Liver (tissue), 3 donors: ENCODE results near the gene COX4I1.

Source experiments
- EGR1 ChIP-seq, 2 donors: IDR thresholded peaks; 2 replicates each; pipeline ENCODE4 v1.6.1; 2016 to 2018; ENCODE audit warnings: antibody characterized with exemption in 2 of 2, low read depth in 2 of 2
- FOXA1 ChIP-seq: IDR thresholded peaks from 2 replicates; pipeline ENCODE4 v1.6.1; 2016; ENCODE audit warnings: antibody characterized with exemption
- HNF4G ChIP-seq: IDR thresholded peaks from 2 replicates; pipeline ENCODE4 v1.6.1; 2016; ENCODE audit warnings: antibody characterized with exemption
- JUND ChIP-seq, 2 donors: IDR thresholded peaks; 2 replicates each; pipeline ENCODE4 v1.6.1; 2016; ENCODE audit warnings: antibody characterized with exemption in 2 of 2
- RAD21 ChIP-seq, 2 donors: IDR thresholded peaks; 2 replicates each; pipeline ENCODE4 v1.6.1; 2016; ENCODE audit warnings: antibody characterized with exemption in 2 of 2, mild to moderate bottlenecking in 2 of 2
- SP1 ChIP-seq: IDR thresholded peaks from 2 replicates; pipeline ENCODE4 v1.6.1; 2018; ENCODE audit warnings: antibody characterized with exemption, mild to moderate bottlenecking
- TAF1 ChIP-seq: conservative IDR thresholded peaks from 2 replicates; pipeline ENCODE4 v1.6.1; 2016; ENCODE audit warnings: antibody characterized with exemption, mild to moderate bottlenecking
- YY1 ChIP-seq: IDR thresholded peaks from 2 replicates; pipeline ENCODE4 v1.6.1; 2016; ENCODE audit warnings: antibody characterized with exemption, mild to moderate bottlenecking
- TF ChIP-seq, protein P1 (sequence below): fragments of 150-350 bp; IDR thresholded peaks from 2 replicates; pipeline ENCODE4 v1.5.1; 2017; ENCODE audit warnings: improper control_type of control experiment, low read depth, low read length; ENCODE audit not compliant: missing input control
- TF ChIP-seq, protein P2 (sequence below): IDR thresholded peaks from 2 replicates; pipeline ENCODE4 v1.6.1; 2016; ENCODE audit warnings: antibody characterized with exemption
- TF ChIP-seq, protein P3 (sequence below): IDR thresholded peaks from 2 replicates; pipeline ENCODE4 v1.6.1; 2016; ENCODE audit warnings: antibody characterized with exemption
- TF ChIP-seq, protein P4 (sequence below): IDR thresholded peaks from 2 replicates; pipeline ENCODE4 v1.6.1; 2016; ENCODE audit warnings: antibody characterized with exemption, mild to moderate bottlenecking
- donor health status: healthy.
- donor health status: healthy.

DNA sequence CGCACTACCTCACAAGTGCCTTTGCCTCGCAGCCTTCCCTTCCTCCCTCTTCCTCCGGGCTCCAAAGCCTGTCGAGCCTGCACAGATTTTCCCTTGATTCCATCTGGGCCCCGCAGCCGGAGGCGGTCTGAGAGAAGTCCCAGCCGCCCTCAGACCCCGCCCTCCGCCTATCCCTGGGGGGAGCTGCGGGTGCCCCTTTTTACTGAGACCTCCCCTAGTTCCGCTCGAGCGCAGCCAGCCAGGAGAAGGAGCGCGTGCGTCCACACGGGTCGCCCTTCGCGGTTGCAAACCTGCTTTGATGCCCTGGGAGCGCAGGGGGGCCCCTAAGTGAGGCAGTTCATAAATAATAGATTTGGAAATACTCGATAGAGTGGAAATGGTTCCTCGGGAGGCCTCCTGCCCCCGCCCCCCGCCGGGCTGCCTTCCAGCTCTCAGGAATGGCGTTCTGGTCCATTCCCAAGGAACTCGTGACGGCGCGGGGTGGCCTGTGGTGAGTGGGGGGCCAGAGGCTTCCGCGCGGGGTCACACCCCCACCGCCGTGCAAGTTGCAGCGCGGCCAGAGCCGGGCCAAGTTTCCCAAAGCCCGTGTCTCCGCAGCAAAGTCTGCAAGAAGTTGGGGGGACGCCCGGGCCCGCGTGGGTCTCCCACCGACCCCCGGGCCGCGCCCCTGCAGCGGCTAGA, 49.2 kb upstream of the COX4I1 start:
- TF ChIP-seq, protein P1, sequence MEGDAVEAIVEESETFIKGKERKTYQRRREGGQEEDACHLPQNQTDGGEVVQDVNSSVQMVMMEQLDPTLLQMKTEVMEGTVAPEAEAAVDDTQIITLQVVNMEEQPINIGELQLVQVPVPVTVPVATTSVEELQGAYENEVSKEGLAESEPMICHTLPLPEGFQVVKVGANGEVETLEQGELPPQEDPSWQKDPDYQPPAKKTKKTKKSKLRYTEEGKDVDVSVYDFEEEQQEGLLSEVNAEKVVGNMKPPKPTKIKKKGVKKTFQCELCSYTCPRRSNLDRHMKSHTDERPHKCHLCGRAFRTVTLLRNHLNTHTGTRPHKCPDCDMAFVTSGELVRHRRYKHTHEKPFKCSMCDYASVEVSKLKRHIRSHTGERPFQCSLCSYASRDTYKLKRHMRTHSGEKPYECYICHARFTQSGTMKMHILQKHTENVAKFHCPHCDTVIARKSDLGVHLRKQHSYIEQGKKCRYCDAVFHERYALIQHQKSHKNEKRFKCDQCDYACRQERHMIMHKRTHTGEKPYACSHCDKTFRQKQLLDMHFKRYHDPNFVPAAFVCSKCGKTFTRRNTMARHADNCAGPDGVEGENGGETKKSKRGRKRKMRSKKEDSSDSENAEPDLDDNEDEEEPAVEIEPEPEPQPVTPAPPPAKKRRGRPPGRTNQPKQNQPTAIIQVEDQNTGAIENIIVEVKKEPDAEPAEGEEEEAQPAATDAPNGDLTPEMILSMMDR = no peak
- TF ChIP-seq, protein P2, sequence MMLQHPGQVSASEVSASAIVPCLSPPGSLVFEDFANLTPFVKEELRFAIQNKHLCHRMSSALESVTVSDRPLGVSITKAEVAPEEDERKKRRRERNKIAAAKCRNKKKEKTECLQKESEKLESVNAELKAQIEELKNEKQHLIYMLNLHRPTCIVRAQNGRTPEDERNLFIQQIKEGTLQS = no peak
- TF ChIP-seq SP1 = no peak
- TF ChIP-seq TAF1 = no peak
- TF ChIP-seq, protein P3, sequence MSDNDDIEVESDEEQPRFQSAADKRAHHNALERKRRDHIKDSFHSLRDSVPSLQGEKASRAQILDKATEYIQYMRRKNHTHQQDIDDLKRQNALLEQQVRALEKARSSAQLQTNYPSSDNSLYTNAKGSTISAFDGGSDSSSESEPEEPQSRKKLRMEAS = no peak
- no peak for TF ChIP-seq JUND (IDR thresholded peaks at IDR 0.05)
- TF ChIP-seq YY1 = no peak
- TF ChIP-seq HNF4G = no peak
- no peak for TF ChIP-seq RAD21 (IDR thresholded peaks at IDR 0.05)
- TF ChIP-seq, protein P4, sequence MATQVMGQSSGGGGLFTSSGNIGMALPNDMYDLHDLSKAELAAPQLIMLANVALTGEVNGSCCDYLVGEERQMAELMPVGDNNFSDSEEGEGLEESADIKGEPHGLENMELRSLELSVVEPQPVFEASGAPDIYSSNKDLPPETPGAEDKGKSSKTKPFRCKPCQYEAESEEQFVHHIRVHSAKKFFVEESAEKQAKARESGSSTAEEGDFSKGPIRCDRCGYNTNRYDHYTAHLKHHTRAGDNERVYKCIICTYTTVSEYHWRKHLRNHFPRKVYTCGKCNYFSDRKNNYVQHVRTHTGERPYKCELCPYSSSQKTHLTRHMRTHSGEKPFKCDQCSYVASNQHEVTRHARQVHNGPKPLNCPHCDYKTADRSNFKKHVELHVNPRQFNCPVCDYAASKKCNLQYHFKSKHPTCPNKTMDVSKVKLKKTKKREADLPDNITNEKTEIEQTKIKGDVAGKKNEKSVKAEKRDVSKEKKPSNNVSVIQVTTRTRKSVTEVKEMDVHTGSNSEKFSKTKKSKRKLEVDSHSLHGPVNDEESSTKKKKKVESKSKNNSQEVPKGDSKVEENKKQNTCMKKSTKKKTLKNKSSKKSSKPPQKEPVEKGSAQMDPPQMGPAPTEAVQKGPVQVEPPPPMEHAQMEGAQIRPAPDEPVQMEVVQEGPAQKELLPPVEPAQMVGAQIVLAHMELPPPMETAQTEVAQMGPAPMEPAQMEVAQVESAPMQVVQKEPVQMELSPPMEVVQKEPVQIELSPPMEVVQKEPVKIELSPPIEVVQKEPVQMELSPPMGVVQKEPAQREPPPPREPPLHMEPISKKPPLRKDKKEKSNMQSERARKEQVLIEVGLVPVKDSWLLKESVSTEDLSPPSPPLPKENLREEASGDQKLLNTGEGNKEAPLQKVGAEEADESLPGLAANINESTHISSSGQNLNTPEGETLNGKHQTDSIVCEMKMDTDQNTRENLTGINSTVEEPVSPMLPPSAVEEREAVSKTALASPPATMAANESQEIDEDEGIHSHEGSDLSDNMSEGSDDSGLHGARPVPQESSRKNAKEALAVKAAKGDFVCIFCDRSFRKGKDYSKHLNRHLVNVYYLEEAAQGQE = no peak
- no peak for TF ChIP-seq FOXA1
- TF ChIP-seq EGR1 (IDR thresholded peaks at IDR 0.05; ENCODE audit: low read depth in 2 of 2) = no peak
